ENCODE results near the gene ITFG2.
"Not testable (repeated sequence)": the region's sequence is repeated elsewhere in the genome, so short reads cannot be mapped to it uniquely, and the experiment has no call there.

ITFG2 gene

GRCh38 chr12:2858334-2858733 is 45.9 kb downstream of the ITFG2 start:
- DNase-seq (ENCODE audit: extremely low read depth in 1 of 2, low read depth in 1 of 2): no peak

GRCh38 chr12:2858944-2859421 is 46.5 kb downstream of the ITFG2 start:
- no peak for DNase-seq (ENCODE audit: extremely low read depth in 1 of 2, low read depth in 1 of 2)

GRCh38 chr12:2860170-2860569 is 47.7 kb downstream of the ITFG2 start:
- DNase-seq (ENCODE audit: extremely low read depth in 1 of 2, low read depth in 1 of 2): no peak

- DNase-seq (ENCODE audit: extremely low read depth in 1 of 2, low read depth in 1 of 2): no peak
Measured at GRCh38 chr12:2862876-2863275, 50.4 kb downstream of the ITFG2 start.

GRCh38 chr12:2863402-2863801 is 50.9 kb downstream of the ITFG2 start:
- DNase-seq (ENCODE audit: extremely low read depth in 1 of 2, low read depth in 1 of 2): not testable (repeated sequence)

- no peak for DNase-seq (ENCODE audit: extremely low read depth in 1 of 2, low read depth in 1 of 2)
Measured at GRCh38 chr12:2864198-2864597, 51.7 kb downstream of the ITFG2 start.

GRCh38 chr12:2868986-2869632 is 56.6 kb downstream of the ITFG2 start:
- not testable (repeated sequence) for DNase-seq (ENCODE audit: extremely low read depth in 1 of 2, low read depth in 1 of 2)

Data from stimulated activated CD8-positive, alpha-beta memory T cell treated with anti-CD3 and anti-CD28 coated beads, Interleukin-7, amount 100 ng/mL, for 48 hours (primary cell).